HG02763 (cell line): ENCODE results near the gene CHST15.

ENCODE experiments used
- ATAC-seq: cut with Tn5 transposase; IDR thresholded peaks from one replicate; pipeline ENCODE4 v1.9.1; 2021; ENCODE audit warnings: mild to moderate bottlenecking, moderate library complexity; ENCODE audit not compliant: unreplicated experiment

Gene CHST15

GRCh38 chr10:124066781-124067714 lies 26.4 kb downstream of the CHST15 start:
- ATAC-seq, result no peak

DNA sequence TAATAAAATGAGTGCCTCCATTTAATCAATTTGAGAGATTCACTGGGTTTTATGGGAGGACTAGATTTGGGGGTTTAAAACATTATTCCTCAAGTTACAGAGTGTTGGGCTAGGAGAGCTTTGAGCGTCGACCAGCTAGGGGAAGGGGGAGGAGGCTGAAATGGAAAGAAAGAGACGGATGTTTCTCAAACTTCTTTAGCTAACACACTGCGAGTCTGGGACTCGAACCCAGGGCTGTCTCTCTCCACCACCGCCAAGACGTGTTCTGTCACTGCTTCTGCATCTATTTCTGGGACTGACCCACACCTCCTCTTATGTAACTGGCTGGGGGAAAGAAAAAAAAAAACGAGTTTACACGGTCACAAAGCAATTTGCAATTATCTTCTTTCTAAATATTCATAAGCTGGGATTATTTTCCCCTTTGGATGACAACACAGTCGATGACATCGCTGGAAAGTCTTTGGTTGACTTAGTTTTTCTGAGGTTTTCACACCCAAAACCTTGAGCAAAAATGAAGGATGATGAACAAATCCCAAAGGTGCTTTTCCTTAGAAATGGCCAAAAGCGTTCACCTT lies 27.2 kb downstream of the CHST15 start:
- no peak for ATAC-seq

DNA sequence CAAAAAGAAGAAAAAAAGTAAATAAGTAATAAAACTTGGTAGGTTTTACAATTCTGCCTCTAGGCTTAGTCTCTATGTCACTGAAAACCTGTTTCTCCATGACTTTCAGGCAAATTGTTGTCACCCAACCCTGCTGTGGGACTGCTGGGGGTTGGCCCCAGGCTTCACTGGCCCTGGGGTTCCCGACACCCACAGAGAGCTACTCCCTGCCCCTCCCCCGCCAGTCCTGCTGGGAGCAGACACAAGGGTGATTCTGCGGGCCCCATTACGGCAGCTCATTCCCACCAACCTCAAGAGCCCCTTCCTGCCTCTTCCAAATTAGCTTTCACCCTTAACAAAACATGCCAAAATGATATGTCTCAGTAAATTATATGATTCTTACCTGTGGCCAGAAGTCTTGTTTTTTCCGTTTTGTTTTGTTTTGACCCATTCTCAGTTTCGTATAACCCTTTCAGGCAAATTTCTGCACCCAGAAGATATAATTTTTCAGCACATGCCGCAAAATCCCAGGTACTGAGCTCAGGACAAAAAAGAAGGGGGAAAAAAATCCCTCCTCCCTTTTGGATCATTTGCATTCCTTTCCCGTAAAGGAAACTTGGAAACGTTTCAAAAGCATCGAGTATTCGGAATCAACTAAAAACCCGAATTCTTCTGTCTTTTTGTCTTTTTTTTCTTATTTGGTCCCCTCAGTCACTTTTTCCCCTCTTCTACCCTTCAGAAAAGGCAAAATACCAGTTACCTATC lies 27.8 kb downstream of the CHST15 start:
- ATAC-seq, result no peak

GRCh38 chr10:124064676-124065075 lies 28.7 kb downstream of the CHST15 start:
- no peak for ATAC-seq

DNA sequence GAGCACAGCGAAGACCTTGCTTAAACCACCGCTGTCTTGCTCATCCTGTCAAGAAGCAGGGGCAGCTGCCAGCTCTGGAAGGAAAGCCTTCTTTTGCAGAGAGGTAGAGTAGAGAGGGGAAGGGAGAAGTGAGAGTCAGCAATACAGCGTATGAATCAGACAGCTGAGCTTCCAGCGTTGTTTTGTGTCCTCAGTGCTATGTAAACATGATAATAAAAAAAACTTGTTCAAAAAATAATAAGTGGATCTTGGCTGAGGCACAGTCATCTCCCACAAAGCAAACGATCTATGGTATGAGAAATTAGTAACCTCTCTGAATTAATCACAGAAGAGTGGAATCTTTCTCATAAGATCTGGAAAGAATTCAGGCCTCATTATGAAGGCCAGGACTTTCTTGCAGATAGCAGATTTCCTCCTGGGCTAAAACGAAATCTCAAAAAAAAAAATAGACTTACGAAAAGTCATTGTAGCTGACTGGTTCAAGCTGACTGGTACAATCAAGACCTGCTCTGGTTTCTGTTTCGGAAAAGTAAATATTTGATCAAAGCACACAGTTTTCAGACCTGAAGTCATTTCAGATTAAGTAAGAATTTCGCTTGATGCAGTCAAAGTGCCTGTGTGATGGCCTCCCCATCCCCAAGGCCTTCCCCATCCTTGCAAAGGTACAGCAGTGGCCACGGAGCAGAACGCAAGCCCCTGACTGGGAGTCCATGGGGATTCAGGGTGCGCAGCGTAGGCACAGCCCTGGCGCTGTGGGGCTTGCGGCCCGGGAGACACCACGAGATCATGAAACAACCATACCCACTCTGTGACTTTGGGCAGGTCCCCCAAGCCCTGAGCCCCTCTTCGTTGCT lies 29.4 kb downstream of the CHST15 start:
- ATAC-seq, result no peak

DNA sequence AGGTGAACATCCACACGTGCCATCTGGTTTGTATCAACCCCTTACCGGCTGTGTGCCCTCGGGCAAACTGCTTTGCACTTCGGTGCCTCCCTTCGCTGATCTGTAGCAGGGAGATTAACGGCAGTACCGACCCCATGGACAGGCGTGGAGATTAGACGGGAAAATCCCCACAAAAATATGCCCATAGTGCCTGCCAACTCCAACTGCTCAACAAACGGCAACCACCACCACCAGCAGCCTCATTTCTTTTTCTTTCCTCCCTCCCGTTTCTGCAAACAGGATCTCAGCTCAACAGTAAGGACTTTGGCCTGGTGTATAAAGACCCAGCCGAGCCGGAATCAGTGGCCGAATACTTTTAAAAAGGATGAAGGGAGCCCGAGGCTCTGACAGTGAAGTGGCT lies 31.0 kb downstream of the CHST15 start:
- no peak for ATAC-seq

DNA sequence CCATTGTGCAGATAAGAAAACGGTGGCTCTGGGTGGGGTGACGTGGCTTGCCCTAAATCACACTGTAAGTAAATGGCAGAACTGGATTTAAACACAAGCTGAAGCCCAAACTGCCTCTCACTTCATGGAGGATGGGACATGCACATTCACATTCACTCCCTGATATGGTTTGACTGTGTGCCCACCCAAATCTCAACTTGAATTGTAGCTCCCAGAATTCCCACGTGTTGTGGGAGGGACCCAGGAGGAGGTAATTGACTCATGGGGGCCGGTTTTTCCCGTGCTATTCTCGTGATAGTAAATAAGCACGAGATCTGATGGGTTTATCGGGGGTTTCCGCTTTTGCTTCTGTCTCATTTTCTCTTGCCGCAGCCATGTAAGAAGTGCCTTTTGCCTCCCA lies 32.4 kb downstream of the CHST15 start:
- ATAC-seq, result no peak

- no peak for ATAC-seq
Observed at GRCh38 chr10:124060148-124060720, 33.2 kb downstream of the CHST15 start.

DNA sequence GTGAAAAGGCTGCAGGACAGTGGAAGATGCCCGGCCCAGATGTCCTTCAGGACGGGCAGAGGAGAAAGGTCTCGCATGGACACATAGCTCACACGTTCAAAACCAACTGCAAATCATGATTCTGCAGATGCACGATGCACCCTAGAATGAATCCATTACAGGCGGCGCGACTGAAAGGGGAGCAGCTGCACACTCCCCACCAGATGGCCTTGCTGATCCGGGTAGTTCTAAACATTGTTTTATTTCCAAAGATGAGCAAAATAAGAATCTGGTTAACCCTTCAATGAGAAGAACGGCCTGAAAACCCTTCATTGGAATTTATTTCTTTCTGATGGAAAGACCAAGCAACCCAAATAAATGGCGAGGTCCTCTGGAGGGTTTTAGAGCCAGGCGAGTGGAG lies 33.8 kb downstream of the CHST15 start:
- ATAC-seq, result no peak

DNA sequence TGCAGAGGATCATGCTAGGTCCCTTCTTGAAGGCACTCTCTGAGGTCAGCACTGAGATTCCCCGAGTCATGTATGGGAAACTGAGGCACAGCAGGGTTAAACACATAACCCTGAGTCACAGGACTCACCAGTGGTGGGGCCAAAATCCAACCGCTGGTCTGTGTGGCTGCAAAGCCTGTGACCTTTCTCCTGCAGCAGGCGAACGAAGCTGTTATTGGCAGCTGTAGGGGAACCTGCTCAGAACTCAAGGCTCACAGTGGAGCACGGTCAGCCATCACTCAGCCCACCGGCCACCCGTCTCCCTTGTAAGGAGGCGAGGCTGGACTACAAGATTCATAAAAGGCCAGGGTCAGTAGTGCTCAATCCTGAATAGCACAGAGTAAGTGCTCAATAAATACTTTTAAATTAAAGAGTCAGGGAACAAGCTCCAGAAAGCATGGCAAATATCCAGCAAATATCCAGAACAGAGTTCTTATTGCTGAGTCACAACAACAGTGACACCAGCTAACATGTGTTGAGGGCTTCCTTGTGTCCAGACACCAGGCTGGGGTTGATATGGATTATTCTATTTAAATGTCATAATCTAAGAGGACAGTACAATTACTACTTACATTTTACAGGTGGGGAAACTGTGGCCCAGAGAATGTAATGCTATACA lies 34.9 kb downstream of the CHST15 start:
- no peak for ATAC-seq

GRCh38 chr10:124057601-124058000 lies 35.8 kb downstream of the CHST15 start:
- no peak for ATAC-seq

DNA sequence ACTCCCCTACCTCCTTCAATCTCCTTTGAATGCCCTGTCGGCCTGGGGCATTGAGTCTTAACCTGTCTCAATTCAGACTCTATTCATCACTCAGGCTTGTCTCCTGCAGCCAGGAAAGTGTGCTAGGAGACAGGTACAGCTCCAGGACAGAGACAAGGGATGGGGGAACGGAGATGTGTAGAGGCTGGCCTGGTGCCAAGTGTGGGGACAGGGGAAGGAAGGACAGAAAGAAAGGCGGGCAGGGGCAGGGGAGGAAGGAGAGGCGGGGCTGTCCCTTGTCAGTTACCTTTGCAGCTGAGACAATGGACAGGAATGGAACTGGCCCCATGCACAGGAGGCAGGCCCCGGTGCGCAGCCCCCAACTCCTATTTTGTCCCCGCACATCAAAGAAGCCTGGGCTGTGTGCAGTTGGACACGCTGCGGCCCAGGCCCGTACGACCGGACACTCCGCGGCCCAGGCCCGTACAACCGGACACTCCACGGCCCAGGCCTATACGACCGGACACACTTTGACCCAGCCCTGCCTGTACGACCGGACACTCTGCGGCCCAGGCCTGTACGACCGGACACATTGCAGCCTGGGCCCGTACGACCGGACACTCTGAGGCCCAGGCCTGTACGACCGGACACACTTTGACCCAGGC lies 36.9 kb downstream of the CHST15 start:
- no peak for ATAC-seq

GRCh38 chr10:124053971-124054370 lies 39.4 kb downstream of the CHST15 start:
- no peak for ATAC-seq

GRCh38 chr10:124052561-124052960 lies 40.8 kb downstream of the CHST15 start:
- ATAC-seq, result no peak

GRCh38 chr10:124050021-124051015 lies 43.1 kb downstream of the CHST15 start:
- no peak for ATAC-seq

DNA sequence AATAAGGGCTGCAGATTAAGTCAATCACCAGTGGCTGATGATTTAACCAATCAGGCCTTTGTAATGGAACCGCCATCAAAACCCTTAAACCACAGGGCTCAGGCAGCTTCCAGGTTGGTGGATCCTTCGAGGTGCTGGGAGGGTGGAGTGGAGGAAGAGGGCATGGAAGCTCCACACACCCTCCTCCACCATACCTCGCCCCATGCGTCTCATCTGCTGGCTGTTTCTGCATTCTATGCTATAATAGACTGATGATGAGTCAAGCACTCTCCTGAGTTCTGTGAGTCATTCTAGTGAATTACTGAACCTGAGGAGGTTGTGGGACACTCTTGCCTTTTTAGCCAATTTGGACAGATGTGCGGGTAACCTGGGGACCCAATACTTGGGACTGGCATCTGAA lies 43.9 kb downstream of the CHST15 start:
- no peak for ATAC-seq

DNA sequence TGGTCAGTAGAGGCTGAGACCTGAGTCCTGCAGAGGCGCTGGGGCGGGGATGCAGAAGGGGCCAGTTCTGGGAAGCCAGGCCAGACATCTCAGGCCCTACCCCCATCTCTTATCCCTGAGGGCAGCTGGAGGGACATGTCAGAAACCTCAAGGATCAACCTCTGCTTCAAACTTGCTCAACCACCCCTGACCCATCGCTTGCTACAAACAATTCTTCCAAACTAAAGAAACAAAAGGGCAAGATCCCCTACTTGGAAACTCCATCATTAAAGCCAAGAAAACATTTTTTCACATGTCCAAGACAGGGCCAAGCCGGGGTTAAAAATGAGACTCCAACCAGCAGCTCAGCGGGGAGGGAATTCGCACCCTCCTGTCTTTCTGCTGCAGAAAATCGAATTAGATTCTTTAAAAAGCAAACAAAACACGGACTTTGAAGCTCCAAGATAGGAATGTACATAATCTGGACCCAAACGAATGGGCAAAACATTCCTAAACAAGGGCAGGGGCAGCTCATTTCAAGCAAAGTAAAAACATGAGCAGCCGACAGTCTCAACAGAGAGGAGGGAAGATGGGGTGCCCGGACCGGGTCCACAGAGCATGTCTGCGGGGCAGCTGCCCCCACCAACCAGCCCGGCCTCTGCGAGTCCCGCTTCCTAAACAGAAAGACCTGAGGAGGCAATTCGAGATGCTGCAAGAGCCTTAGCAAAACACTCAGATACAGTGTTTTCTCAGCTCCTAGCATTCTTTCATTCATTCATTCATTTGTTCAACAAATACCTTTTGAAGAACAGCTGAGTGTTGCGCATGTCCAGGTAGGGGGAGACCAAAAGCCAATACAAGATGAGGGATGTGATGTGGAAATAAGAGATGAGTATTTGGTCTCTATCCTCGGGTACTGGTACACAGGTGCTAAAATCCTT lies 44.8 kb downstream of the CHST15 start:
- no peak for ATAC-seq
